ENCODE results near the gene CISD1. TPM values are rescaled to one million over a fixed set of nuclear protein-coding genes. Genes with fewer than 3 reads are reported as not detected.
A peak's percentile ranks its signal among the peaks of the same experiment; 100 is the strongest.

The CISD1 gene
- total RNA-seq, 4 donors from 2014 or later = 3.7 to 32.2 (median 28.1) TPM

DNA sequence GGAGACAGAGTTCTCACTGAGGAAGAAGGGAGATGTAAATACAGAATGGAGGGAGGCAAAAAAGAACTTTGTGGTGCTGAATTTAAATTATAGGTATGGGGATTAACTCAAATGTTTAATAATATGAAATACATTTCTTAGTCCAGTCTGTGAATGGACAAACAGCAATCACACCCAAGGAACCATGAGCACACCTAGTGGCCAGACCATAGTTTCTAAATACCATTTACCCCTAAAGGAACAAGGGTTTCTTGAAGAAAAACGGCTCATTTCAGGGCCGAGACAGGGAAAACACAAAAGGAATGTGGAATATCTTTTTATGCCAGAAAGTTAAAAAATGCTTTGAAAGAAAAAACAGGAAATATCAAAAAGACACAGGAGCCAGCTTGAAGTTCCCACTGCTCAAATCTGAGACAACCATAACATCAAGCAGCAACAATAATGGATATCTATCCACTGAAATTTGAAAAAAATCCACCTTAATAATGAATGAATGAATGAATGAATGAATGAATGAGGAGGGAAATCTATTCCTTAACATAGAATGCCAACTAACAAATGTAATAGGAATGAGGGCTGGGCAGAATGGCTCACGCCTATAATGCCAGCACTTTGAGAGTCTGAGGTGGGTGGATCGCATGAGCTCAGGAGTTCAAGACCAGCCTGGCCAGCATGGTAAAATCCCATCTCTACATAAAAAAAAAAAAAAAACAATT, 9.8 kb upstream of the CISD1 start:
- Histone ChIP-seq H3K27ac (no peak overlapping the region), H3K27me3 (no peaks in the 10 kb centered on the region), H3K9me3 (no peaks in the 10 kb centered on the region), H3K4me1 (peaks cover 0 to 17% (median 2%) of the 10 kb centered on the region in 4 donors), H3K4me3 (no peak overlapping the region), H3K36me3 (no peaks in the 10 kb centered on the region)
- in situ Hi-C loops (cut with MboI; ENCODE audit: low pct_ligation_motif_present in 1 of 4, low pct_unique_long_range_greater_than_20kb in 1 of 4, low sequenced_read_pairs in 3 of 4) = no loop called here
- intact Hi-C loops (cut with DNase I; ENCODE audit: low total_unique reads) = no loop called here
- WGBS, 2 donors (ENCODE audit: low coverage in 1 of 2) = 93 to 97% methylated on average over 2 to 4 of the region's 4 CpGs
- TF ChIP-seq, protein P1, sequence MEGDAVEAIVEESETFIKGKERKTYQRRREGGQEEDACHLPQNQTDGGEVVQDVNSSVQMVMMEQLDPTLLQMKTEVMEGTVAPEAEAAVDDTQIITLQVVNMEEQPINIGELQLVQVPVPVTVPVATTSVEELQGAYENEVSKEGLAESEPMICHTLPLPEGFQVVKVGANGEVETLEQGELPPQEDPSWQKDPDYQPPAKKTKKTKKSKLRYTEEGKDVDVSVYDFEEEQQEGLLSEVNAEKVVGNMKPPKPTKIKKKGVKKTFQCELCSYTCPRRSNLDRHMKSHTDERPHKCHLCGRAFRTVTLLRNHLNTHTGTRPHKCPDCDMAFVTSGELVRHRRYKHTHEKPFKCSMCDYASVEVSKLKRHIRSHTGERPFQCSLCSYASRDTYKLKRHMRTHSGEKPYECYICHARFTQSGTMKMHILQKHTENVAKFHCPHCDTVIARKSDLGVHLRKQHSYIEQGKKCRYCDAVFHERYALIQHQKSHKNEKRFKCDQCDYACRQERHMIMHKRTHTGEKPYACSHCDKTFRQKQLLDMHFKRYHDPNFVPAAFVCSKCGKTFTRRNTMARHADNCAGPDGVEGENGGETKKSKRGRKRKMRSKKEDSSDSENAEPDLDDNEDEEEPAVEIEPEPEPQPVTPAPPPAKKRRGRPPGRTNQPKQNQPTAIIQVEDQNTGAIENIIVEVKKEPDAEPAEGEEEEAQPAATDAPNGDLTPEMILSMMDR (IDR thresholded peaks at IDR 0.05) = peak in 1 of 5 experiments; percentile 7
- no peak for TF ChIP-seq POLR2AphosphoS5 (IDR thresholded peaks at IDR 0.05)
- DNase-seq = no peak

DNA sequence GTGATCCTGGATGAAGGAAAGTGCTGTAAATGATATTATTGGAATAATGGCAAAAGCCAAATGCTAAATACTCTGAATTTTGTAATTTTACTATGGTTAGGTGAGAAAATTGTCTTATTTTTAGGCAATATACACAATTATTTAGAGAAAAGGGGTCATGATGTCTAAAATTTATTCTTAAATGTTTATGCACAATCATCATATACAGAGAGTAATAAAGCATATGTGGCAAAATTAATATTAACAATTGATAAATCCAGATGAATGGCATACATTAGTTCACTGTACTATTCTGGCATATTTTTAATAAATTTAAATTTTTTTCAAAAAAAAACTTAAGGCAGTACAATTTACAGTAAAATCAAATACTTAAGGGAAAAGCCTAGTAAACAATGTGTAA, 8.6 kb upstream of the CISD1 start:
- H3K4me1 ChIP-seq = peaks cover 0 to 29% (median 11%) of the 10 kb centered on the region in 4 donors
- no peak overlapping the region for H3K4me3 ChIP-seq
- no peak for DNase-seq
- in situ Hi-C loops (cut with MboI; ENCODE audit: low pct_ligation_motif_present in 1 of 4, low pct_unique_long_range_greater_than_20kb in 1 of 4, low sequenced_read_pairs in 3 of 4) (no loop called here), intact Hi-C loops (cut with DNase I; ENCODE audit: low total_unique reads) (no loop called here)
- H3K9me3 ChIP-seq = no peaks in the 10 kb centered on the region
- H3K27ac ChIP-seq = no peak overlapping the region
- no peak for TF ChIP-seq POLR2AphosphoS5 (IDR thresholded peaks at IDR 0.05)
- TF ChIP-seq, protein P1 (IDR thresholded peaks at IDR 0.05) = no peak
- no peak for TF ChIP-seq POLR2A (IDR thresholded peaks at IDR 0.05)
- no peaks in the 10 kb centered on the region for H3K27me3 ChIP-seq
- H3K36me3 ChIP-seq = no peaks in the 10 kb centered on the region

DNA sequence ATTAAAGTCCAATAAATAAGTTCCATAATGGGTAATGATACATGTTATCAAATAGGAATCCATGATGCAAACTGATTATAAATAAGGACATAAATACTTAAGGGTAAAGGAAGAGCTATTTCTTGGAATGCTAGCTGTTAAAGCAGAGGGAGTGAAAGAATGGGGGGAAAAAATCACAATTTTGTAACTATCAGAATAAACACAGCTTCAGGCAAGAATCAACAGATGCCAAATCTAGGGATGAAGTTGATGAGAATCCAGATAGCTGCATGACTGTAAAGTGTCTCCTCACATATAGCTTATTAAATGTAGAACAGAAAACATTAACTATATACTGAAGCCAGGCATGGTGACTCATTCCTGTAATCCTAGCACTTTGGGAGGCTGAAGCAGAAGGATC, 6.2 kb upstream of the CISD1 start:
- Histone ChIP-seq H3K4me3 (no peak overlapping the region), H3K27me3 (no peaks in the 10 kb centered on the region), H3K9me3 (no peaks in the 10 kb centered on the region), H3K4me1 (peaks cover 10 to 41% (median 17%) of the 10 kb centered on the region in 4 donors), H3K27ac (no peak overlapping the region), H3K36me3 (no peaks in the 10 kb centered on the region)
- TF ChIP-seq POLR2A (IDR thresholded peaks at IDR 0.05) (no peak), POLR2AphosphoS5 (IDR thresholded peaks at IDR 0.05) (no peak), EP300 (IDR thresholded peaks at IDR 0.05; ENCODE audit: low read depth) (no peak)
- TF ChIP-seq, protein P1 (IDR thresholded peaks at IDR 0.05) = no peak
- DNase-seq = no peak
- intact Hi-C loops (cut with DNase I; ENCODE audit: low total_unique reads) = no loop called here
- in situ Hi-C loops (cut with MboI; ENCODE audit: low pct_ligation_motif_present in 1 of 4, low pct_unique_long_range_greater_than_20kb in 1 of 4, low sequenced_read_pairs in 3 of 4) = no loop called here

DNA sequence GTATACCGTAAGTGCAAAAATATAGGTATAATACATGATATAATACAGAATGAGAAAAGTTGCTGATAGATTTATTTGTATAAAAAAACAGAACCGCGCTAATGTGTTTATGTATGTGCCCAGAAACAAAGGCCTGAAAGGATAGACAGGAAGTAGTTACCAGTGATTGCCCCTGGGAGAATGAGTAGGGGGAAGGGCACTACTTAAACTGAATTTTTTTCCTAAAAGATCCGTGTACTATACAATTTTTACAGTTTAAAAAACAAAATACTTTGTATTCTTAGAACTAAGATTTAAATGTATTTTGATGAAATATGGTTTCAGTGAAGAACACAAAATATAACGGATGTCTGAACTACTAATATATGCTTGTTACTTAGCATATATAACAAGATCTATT, 4.2 kb upstream of the CISD1 start:
- Histone ChIP-seq H3K4me1 (peaks cover 11 to 49% (median 19%) of the 10 kb centered on the region in 4 donors), H3K27me3 (no peaks in the 10 kb centered on the region), H3K4me3 (peak overlapping the region in 1 of 4 donors; percentile 67), H3K36me3 (no peaks in the 10 kb centered on the region), H3K9me3 (no peaks in the 10 kb centered on the region), H3K27ac (peak overlapping the region in 2 of 4 donors; percentile 92 to 99)
- intact Hi-C loops (cut with DNase I; ENCODE audit: low total_unique reads) (no loop called here), in situ Hi-C loops (cut with MboI; ENCODE audit: low pct_ligation_motif_present in 1 of 4, low pct_unique_long_range_greater_than_20kb in 1 of 4, low sequenced_read_pairs in 3 of 4) (no loop called here)
- WGBS, 2 donors (ENCODE audit: low coverage in 1 of 2) = 33 to 47% methylated on average over 5 of the region's 5 CpGs
- DNase-seq = no peak
- TF ChIP-seq POLR2AphosphoS5 (IDR thresholded peaks at IDR 0.05) (no peak), EP300 (IDR thresholded peaks at IDR 0.05; ENCODE audit: low read depth) (no peak)
- TF ChIP-seq, protein P1 (IDR thresholded peaks at IDR 0.05) = no peak

Measured in transverse colon (tissue), 4 donors.